ENCODE results near the gene LENG8. TPM values are rescaled to one million over a fixed set of nuclear protein-coding genes. Genes with fewer than 3 reads are reported as not detected.

The LENG8 gene
- total RNA-seq, 2 experiments from 2014 or later = 610 to 639 TPM

DNA sequence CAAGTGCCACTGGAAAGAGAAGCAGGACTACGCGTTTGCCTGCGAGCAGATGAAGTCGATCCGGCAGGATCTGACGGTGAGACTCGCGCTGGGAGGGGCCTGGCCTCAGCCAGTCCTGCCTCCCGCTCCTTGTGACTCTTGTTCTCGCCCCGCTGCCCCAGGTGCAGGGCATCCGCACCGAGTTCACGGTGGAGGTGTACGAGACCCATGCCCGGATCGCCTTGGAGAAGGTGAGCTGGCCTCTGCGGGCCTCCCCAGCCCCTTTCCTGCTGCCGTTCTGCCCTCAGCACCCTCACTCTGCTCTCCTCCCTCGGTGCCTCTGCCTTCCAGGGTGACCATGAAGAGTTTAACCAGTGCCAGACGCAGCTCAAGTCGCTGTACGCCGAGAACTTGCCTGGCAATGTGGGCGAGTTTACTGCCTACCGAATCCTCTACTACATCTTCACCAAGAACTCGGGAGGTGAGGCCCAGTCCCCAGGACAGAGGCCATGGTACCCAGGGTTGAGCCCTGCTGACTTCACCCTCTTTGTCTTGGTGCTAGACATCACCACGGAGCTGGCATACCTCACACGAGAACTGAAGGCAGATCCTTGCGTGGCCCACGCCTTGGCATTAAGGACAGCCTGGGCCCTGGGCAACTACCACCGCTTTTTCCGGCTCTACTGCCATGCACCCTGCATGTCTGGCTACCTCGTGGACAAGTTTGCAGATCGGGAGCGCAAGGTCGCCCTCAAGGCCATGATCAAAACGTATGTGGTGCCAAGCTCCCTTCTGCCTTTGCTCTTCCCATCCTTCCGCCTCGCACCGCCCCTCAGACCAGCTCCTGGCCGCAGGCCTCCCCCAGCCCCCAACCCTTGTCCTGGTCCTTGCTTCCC, 9.0 kb downstream of the LENG8 start:
- Histone ChIP-seq H3K36me3 (ENCODE audit: insufficient read depth, low read length) (peaks cover 91% of the 10 kb centered on the region), H3K9me3 (ENCODE audit: control insufficient read depth in 1 of 2, insufficient read depth in 1 of 2, low read length in 2 of 2) (no peaks in the 10 kb centered on the region), H3K27me3 (ENCODE audit: control insufficient read depth in 1 of 2, insufficient read depth in 2 of 2, low read length in 2 of 2) (no peaks in the 10 kb centered on the region), H3K4me3 (ENCODE audit: low read length) (no peak overlapping the region), H3K4me1 (ENCODE audit: insufficient read depth, low read length) (peaks cover 30% of the 10 kb centered on the region), H3K27ac (ENCODE audit: low read depth in 1 of 2, low read length in 2 of 2) (no peak overlapping the region)
- ATAC-seq (ENCODE audit: poor library complexity) = no peak
- TF ChIP-seq, protein P1, sequence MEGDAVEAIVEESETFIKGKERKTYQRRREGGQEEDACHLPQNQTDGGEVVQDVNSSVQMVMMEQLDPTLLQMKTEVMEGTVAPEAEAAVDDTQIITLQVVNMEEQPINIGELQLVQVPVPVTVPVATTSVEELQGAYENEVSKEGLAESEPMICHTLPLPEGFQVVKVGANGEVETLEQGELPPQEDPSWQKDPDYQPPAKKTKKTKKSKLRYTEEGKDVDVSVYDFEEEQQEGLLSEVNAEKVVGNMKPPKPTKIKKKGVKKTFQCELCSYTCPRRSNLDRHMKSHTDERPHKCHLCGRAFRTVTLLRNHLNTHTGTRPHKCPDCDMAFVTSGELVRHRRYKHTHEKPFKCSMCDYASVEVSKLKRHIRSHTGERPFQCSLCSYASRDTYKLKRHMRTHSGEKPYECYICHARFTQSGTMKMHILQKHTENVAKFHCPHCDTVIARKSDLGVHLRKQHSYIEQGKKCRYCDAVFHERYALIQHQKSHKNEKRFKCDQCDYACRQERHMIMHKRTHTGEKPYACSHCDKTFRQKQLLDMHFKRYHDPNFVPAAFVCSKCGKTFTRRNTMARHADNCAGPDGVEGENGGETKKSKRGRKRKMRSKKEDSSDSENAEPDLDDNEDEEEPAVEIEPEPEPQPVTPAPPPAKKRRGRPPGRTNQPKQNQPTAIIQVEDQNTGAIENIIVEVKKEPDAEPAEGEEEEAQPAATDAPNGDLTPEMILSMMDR (IDR thresholded peaks at IDR 0.05) = no peak
- peak overlapping the region; percentile 69 for H3K27ac Mint-ChIP-seq
- ChIA-PET POLR2A (interaction anchor here (1.3 kb wide), 1 partner anchor 9 kb away, joined by 5 read pairs; the partner anchor contains the start of gene LENG8), CTCF (no interaction called here)
- DNase-seq = peak in 1 of 14 experiments; percentile 26
- intact Hi-C loops (cut with DNase I, micrococcal nuclease) = loop anchor here in 1 of 2 experiments (5.0 kb wide), 1 partner anchor 634 kb away; no protein-coding TSS in a partner anchor
- peaks cover 86% of the 10 kb centered on the region for H3K36me3 Mint-ChIP-seq (ENCODE audit: low read depth)
- peaks cover 33% of the 10 kb centered on the region for H3K4me1 Mint-ChIP-seq (ENCODE audit: low read depth)
- no peaks in the 10 kb centered on the region for H3K9me3 Mint-ChIP-seq
- H3K4me3 Mint-ChIP-seq = peak overlapping the region; percentile 48
- H3K27me3 Mint-ChIP-seq = no peaks in the 10 kb centered on the region

DNA sequence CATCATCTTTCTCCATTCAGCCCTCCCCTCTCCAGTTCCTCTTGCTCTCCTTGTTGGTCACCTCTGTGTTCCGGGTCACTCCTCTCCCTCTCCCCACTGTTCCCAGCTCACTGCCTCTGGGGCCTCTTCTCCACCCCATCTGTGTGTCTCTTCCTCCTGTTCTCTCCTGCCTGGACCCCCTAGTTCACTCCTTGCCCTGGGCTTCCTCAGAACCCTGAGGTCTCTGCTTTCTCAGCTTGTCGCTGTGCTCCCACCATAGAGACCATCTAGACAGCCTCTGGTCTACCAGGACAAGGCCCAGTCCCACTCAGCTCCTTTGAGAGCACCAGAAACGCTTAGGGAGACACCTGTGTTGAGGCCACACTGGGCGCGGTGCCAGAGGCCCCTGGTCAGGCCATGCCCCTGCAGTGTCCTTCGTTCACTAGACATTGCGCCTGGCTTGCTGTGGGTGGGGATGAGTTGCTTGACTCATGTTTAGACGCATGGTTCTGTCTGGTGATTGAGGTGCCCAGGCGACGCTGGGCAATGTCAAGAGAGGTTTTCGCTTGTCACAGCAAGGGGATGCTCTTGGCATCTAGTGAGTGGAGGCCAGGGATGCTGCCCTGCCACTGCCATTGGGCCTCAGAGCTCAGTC, 9.8 kb downstream of the LENG8 start:
- Mint-ChIP-seq H3K27me3 (no peaks in the 10 kb centered on the region), H3K9me3 (no peaks in the 10 kb centered on the region), H3K27ac (peak overlapping the region; percentile 69), H3K36me3 (ENCODE audit: low read depth) (peaks cover 82% of the 10 kb centered on the region), H3K4me1 (ENCODE audit: low read depth) (peaks cover 32% of the 10 kb centered on the region), H3K4me3 (peak overlapping the region; percentile 63)
- Histone ChIP-seq H3K4me3 (ENCODE audit: low read length) (no peak overlapping the region), H3K27me3 (ENCODE audit: control insufficient read depth in 1 of 2, insufficient read depth in 2 of 2, low read length in 2 of 2) (no peaks in the 10 kb centered on the region), H3K9me3 (ENCODE audit: control insufficient read depth in 1 of 2, insufficient read depth in 1 of 2, low read length in 2 of 2) (no peaks in the 10 kb centered on the region), H3K27ac (ENCODE audit: low read depth in 1 of 2, low read length in 2 of 2) (no peak overlapping the region), H3K36me3 (ENCODE audit: insufficient read depth, low read length) (peaks cover 83% of the 10 kb centered on the region), H3K4me1 (ENCODE audit: insufficient read depth, low read length) (peaks cover 36% of the 10 kb centered on the region)
- intact Hi-C loops (cut with DNase I, micrococcal nuclease) = loop anchor here in 1 of 2 experiments (5.0 kb wide), 1 partner anchor 634 kb away; no protein-coding TSS in a partner anchor
- ChIA-PET POLR2A (interaction anchor here (1.3 kb wide), 1 partner anchor 10 kb away, joined by 5 read pairs; the partner anchor contains the start of gene LENG8), CTCF (no interaction called here)
- TF ChIP-seq, protein P1 (IDR thresholded peaks at IDR 0.05) = no peak
- ATAC-seq (ENCODE audit: poor library complexity) (no peak), DNase-seq (peak in 1 of 14 experiments; percentile 25)

Data from CD4-positive, alpha-beta T cell (primary cell).